HG03521 (cell line): ENCODE measurements around the gene TMEM178B.

Experiments
- ATAC-seq: cut with Tn5 transposase; IDR thresholded peaks from one replicate; pipeline ENCODE4 v1.9.1; 2021; ENCODE audit warnings: mild to moderate bottlenecking, moderate library complexity; ENCODE audit not compliant: unreplicated experiment

Gene TMEM178B

DNA sequence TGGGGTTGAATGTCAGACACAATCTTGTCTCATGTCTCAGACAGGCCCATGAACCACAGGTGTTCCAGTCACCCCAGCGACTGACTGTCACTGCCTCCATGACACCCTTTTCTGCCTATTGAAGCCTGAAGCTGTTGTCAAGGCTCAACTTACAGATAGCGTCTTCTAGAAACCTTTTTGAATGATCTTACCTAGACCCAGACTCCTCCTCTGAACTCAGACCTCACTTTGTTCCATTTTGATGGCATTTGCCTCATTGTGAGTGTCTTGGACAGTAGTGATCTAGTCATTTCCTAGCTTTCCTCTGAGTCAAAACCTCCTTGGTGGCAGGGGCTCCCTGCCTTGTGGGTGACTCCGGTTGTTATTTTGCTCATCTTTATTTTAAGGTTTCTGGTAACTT is 379.0 kb downstream of the TMEM178B start:
- ATAC-seq, result no peak

DNA sequence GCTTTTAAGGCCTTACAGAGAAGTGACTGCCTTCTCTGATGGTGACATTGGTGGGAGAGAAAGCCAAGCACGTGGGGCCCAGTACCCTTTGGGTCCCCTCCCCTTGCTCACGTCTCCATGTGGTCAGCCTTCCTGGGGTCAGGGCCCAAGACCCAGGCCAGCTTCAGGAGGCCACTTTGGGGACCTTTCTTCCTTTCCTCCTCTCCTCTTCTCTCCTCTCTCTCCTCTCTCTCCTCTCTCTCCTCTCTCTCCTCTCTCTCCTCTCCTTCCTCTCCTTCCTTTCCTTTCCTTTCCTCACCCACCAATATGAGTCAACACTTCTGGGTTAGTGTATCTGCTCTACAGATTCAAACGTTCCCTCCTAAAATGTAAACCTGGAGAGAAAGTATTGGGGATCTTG is 380.5 kb downstream of the TMEM178B start:
- no peak for ATAC-seq

DNA sequence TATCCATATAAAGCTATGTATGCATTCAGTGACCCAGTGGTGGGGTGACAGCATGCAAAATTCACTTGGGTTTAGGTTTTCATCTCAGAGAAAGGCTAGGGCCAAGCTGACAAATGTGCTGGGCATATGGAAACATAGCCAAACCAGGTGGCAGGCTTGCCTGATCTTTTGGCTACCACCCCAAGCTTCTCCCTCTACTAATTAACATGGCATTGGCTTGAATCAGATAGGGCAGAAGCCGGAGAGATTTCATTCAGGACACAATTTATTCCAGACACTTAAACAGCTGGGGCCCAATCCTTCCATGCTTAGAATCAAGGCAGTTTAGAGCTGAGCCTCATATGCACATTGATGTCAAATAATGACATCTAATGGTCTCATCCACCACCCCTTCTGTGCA is 381.9 kb downstream of the TMEM178B start:
- ATAC-seq, result no peak

DNA sequence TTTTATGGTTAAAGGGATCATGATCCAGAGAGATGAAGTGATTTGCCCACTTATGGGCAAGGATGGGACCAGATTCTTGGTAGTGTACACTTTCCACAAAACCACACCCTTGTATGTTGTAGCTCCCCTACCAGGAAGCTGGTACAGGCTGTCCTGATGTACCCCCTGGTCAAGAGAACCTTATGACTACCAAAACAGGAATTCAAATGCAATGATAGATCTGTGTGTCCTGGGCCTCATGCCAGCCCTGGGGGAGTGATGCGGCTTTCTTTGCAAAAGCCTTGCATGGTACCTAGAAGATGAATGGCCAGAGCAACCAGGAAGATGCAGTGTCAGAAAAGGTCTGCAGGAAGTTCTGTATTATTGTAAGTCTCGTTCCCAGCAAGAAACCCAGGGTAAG is 382.4 kb downstream of the TMEM178B start:
- no peak for ATAC-seq

DNA sequence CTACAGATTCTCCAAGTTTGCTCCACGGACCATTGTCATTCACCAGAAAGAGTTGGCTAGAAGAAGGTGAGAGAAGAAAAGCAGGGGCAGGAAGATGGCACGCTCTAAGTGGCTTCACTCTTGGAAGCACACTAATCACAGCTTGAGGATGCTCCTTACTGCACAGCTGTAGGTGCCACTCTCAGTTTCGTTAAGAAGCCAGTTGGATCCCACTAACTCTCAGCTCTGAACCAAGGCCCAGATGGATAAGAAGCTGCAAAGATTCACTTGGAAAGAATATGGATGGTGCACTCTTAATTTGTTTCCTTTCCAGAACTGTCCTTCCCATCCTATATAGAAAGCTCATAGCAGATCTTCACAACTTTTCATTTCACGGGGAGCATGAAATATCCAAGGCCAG is 382.8 kb downstream of the TMEM178B start:
- ATAC-seq, result no peak

DNA sequence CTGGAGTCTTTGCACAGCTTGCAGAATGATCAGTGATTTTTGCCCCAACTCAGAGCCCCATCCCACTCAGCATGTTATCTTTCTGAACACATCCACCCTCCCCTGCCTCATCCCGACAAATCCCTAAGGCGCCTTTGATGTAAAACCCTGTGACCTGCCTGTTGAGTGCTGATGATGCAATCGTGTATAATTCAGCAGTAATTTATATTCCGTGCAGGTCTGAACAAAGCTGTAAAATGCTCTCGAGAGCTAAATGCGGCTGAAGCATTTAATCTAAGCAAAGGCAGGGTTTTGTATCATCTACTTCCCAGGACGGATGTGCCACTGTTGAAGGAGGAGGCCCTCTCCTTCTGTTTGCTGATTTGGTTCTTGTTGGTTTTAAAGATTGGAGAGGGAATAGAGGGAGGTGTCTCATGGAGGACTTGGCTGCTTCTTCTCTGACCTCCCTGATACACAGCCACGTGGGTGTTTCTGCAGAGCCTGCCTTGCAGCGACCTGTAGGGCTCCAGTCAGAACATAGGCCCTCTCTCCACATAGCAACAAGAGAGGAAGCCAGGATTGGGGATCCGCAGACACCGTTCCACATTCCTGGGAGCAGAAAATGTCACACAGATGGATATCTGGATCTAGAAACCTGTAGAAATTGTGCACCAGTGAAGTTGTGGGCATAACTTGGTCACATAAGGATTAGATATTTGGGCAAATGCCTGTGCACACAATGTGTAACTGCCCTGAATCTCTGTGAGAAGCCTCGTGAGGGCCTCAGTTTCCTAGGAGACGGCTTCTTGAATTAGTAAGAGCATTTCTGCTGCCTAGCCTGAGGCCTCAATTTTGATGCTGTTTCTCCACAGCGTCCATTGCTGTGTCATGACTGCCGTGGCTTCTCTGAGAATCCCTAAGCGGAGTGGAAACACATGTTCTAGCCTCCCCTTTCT is 387.2 kb downstream of the TMEM178B start:
- ATAC-seq, result no peak

DNA sequence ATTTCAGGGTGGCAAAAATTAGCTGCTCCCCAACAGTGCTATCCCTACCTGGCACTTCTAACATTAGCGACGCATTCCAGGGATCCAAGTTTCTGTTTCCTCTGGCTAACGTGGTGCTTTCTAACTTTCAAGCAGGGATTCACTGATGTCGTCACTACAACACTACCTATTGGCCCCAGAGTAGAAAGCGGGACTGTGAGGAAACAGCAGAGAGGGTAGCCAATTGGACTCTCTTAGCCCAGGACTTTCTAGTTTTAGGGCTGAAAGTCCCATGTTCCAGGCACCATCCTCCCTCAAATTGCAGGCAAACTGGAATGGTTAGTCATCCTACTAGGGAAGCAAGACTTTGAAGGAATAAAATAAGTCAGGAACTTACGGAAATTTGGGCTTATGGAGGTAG is 388.1 kb downstream of the TMEM178B start:
- no peak for ATAC-seq

DNA sequence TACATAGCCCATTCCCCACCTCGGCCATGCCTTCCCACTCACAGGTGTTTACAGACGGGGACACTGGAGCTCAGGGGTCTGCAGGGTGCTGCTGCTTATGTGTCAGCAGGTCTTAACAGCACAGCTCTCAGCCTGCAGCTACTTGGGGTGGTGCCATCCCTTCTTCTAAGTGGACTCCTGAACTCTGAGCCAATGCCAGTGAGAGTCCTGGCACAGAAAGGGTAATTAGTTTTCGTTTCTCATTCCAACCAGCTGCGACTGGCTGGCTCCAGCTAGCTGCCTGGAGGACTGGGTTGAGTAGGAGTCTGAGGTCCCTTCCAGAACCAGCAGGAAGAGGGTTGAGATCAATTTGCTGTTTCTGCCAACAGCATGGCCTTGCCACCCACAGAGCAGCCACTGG is 389.1 kb downstream of the TMEM178B start:
- ATAC-seq, result no peak

DNA sequence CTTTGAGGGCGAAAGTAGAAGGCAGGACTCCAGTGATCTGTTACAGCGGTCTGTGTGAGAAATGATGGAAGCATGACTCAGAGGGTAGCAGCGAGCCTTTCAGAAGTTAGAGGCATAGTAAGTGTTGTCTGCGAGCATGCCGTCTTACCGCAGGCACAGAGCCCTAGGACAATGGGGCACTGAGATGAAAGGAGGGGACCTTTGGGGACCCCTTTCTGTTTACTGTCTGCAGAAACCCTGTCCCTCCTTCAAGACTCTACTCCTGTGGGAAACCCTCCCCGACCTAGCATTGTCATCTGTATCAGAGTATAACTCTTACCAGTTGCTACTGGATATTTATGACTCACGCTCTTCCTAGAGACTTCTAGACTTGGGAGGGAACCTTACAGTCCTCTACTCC is 390.1 kb downstream of the TMEM178B start:
- ATAC-seq, result no peak

DNA sequence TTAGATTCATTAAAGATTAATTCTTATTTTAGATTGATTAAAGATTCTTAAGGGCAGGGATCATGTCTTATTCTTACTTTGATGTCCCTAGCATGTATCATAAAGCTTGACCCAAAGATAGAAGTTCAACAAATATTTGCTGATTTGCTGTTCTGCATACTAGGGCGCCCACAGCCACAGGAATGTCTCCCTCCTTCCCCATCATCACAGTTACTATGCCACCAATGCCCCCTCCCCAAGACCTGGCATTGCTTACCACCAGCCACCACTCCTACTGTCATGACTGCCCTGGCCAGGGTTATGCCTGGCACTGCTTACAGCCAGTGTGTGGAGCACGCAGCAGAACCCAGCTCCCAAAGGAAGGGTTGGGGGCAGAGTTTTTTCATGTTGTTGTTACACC is 390.7 kb downstream of the TMEM178B start:
- no peak for ATAC-seq

DNA sequence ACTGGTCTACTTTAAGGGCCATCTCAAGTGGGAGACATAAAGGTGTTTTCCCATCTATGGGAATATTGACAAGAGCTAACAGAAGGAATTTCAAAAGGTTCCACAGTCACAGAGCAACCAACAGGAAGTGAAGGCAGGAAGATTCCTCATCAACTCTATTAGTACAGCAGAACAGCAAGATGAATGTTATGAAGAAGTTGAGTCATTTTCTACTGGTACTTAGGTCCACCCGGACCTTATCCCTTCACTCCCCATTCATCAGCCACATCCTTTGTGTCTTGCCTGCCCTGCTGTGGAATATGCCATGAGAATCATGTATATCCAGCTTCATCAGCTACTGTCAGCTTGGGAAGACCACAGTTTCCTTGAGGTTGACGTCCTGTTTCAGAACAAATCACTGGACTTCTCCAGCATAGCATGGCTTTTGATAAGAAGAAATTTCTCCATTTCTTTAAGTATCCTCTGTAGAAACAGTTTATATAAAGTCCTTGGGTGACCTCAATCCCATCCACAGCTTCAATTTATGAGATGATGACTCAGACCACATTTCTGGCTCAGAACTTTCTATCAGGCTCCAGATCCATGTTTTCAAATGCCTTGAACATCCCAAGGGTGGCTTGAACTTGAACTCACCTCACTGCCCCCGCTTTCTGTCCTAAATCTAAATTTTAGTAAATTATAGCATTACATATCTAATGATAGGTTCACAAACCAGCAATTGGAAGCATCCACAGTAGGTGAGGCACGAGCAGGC is 392.5 kb downstream of the TMEM178B start:
- no peak for ATAC-seq

DNA sequence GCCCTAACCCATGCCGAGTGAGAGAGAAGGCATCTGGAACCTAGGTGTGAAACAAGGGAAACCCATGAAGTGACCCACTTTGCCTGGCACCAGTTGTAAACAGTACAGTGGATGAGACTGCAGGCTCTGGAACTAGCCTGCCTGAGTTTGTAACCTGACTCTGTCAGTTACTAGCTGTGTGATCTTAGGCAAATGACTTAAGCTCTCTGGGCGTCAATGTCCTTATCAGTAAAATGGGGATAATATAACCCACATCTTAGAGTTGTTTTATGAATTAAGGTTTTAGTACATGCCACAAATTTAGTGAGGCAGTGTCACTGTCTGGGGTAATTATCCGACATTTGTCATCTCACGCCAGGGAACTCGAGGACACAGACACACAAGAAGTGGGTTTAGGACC is 394.5 kb downstream of the TMEM178B start:
- no peak for ATAC-seq

DNA sequence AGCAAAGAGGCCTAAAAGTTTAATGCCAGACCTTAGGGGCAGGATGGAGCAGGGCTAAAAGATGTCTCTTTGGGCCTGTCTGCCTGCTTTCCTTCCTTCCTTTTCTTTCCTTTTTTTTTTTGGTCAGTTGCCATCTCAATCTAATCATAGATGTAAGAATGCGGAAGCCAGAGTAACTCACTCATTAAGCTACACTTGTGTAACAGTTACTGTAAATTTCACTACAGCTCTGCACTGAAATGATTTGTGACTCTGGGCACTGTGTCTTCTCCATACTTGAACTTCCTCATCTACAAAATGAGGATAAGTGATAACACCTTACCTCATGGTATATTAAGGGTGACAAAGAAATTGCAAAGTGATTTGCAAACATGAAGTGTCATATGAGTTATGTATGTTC is 401.8 kb downstream of the TMEM178B start:
- ATAC-seq, result no peak

DNA sequence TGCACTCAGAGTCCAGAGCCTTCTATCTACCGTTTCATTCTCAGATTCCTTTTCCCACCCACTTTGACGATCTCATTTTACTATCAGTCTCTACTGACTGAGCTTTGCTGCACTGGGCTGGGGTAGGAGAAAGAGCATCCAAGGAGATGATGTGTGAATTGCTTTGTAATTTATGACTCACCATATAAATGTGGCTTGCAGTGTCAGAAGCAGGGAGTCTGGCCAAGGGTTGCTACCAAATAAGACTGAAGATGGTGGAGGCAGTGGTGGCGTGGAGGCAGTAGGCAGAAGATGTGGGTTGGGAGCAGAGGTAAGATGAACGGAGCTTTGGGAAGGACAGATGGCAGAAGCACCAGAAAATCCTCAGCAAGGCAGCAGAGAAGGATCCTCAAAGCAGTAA is 404.0 kb downstream of the TMEM178B start:
- ATAC-seq, result no peak

DNA sequence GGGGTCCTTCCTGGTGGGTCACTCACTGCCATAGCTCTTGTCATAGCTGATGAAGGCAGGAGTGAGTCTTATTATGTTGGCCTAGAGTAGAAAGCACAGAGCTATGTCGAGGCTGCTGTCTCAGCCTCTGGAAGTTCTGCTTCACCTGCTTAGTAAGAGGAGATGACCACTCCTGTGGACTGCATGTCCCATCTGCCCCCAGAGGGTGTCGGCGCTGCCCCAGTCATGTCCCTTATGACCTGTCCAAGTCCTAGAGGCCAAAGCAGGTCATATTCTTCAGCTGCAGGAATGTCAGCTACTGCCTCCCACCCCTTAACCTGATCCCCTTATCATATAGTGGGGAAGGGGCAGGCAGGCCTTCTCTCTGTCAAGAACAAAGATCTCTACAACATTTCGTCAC is 405.0 kb downstream of the TMEM178B start:
- ATAC-seq, result no peak

DNA sequence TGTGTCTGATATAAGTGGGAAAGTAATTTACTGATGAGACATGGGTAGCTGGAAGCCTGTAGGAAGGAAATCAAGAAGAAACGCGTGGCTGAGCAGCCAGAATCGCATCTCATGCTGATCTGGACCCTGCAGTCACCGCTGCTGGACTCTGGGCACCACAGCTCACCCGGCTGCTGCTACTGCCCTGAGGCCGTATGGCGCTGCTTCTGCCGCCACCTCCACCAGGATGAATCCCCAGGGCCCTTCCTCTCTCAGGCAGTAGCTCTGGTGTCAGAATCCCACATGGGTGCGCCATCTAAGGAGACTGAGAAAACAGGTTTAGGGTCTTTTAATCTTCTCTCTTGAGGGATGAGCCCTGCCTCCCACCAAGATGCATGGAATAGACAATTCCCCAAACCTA is 407.1 kb downstream of the TMEM178B start:
- no peak for ATAC-seq

DNA sequence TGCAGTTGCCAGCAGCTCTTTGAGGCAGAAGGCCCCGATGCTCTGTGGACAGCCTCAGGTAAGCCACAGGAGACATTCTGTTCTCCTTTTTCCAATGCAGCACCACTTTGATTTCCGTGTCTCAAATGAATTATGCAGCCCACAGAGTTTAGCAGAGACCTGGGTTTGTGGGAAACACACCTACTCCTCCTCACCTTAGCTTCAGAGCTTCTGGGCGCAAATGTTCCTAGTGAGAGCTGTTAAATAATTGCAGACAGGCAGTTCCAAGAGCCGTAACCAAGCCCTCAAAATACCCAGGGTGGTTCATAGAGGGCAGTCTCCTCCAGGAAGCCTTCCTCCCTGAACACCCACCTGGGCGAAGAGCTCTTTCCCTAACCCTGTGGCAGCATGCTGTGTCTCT is 408.1 kb downstream of the TMEM178B start:
- no peak for ATAC-seq

DNA sequence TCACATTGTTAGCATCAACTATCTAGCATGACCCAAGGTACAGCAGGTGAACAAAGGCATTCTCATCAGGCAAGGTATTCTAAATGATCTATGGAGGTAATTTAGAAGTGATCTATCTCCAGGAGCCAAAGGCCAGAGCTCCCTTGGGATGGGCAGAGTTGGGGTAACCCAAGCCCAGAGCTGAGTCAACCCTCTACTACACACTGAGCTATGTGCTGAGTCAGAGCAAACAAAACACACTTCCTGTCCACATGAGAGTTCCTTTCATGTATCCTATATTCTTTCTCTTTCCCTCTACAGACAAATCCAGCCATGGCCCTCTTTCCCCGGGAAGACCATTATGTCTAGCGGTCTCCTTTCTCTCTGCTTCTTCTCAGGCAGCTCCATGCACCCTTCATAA is 409.2 kb downstream of the TMEM178B start:
- no peak for ATAC-seq

DNA sequence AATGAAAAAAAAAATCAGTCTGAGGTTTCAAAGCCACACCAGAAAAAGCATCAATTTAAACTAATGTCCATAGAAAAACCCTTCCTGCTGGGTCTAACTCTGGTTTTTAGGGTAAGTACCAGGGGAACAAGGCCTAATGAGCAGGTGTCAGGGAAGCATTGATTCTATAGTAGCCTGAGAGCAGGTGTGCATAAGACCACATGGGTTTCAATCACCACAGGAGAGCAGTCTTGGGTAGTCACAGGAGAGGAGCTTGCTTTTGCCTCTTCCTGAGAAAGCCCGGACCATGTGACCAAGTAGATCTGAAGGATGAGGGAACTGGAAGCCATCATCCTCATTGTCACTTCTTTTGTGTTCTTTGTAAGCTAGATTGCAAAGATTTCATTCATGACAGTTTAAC is 411.0 kb downstream of the TMEM178B start:
- no peak for ATAC-seq

DNA sequence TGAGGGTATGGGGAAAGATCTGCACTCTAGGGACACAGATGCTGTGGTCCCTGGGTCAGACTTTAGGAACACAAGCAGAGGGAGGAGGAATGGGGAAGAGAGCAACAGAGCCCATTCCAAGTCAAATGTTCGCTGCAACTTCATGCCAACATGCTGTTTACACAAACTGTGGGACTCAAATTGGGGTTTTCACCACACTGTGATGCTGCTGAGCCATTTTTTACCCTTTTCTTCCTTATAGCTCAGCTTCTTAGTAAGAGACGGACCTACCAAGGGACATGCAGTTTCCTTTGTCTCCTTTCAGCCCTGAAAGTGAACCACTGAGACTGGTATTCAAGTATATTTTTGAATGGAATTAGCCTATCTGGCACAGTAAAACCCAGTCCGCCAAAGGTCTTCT is 413.1 kb downstream of the TMEM178B start:
- ATAC-seq, result no peak

DNA sequence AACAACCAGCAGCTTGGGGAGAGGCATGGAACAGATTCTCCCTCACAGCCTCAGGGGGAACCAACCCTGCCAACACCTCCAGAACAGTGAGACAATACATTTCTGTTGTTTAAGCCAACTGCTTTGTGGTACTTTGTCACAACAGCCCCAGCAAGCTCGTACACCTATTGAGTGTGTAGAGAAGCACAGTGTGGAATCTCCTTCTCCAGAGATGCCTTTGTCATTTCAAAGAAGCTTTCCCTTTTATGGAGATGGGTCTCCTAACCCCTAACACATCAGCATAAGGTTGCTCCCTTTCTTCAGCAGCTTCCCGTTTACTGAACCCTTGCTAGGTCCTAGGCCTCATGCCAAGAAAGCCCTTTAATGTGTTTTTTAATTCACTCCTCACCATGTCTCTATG is 416.6 kb downstream of the TMEM178B start:
- ATAC-seq, result no peak

DNA sequence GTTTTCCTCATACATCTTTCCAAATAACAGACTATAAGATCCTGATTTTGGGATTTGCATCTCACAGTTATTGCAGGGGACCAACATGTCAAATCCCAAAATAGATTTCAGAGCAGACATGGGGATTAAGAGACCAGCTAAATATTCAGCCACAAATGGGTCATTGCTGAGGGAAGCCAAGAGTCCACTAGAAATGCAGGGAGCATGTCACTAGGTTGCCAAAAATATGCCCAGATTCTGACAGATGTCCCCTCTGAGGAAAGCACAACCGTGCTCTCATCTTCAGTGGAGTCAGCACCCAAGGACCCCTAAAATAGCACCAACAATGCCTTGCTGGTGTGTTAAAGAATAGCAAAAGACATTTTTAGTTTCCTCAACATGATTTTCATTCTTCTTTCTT is 421.2 kb downstream of the TMEM178B start:
- ATAC-seq, result no peak
